Vagina (tissue), 2 donors: Measurements from ENCODE around the gene RHCG. TPM values are rescaled to one million over a fixed set of nuclear protein-coding genes. Genes with fewer than 3 reads are reported as not detected.

ENCODE experiments used
- DNase-seq, 2 donors: peaks; one replicate each; pipeline ENCODE4 v3.0.0-alpha.2; 2017; ENCODE audit errors: extremely low spot score in 2 of 2
- H3K27ac ChIP-seq: fragments of 200-600 bp; sonication (generic); one replicate; pipeline ENCODE4 v1.5.1; 2019
- H3K27me3 ChIP-seq: fragments of 200-600 bp; sonication (generic); one replicate; pipeline ENCODE4 v1.5.1; 2019
- H3K36me3 ChIP-seq, 2 donors: fragments of 200-600 bp; sonication (generic); one replicate each; pipeline ENCODE4 v1.5.1; 2017 to 2019
- H3K4me1 ChIP-seq: fragments of 200-600 bp; sonication (generic); one replicate; pipeline ENCODE4 v1.5.1; 2019
- H3K4me3 ChIP-seq, 2 donors: fragments of 200-600 bp; sonication (generic); 1 replicate in 1 of 2; 2 replicates in 1 of 2; pipeline ENCODE4 v1.5.1; 2016 to 2019
- H3K9me3 ChIP-seq: fragments of 200-600 bp; sonication (generic); one replicate; pipeline ENCODE4 v1.5.1; 2019
- POLR2A ChIP-seq, 2 donors: fragments of 450-650 bp; IDR thresholded peaks; one replicate each; pipeline ENCODE4 v1.6.1; 2017; ENCODE audit warnings: antibody characterized with exemption in 2 of 2, mild to moderate bottlenecking in 2 of 2, moderate library complexity in 2 of 2
- POLR2AphosphoS5 ChIP-seq, 2 donors: sonication (generic); formaldehyde crosslinking; IDR thresholded peaks; one replicate each; pipeline ENCODE4 v1.9.0; 2017; ENCODE audit warnings: antibody characterized with exemption in 2 of 2, mild to moderate bottlenecking in 2 of 2, low read depth in 1 of 2; ENCODE audit not compliant: insufficient read depth in 1 of 2
- intact Hi-C: fragments of 100-400 bp; cut with DNase I; formaldehyde crosslinking; loops from one replicate; pipeline ENCODE4 v1.15.1; 2023
- total RNA-seq: library from RNA; depleted of rRNA; stranded (reverse); fragments of >200 nt; gene quantifications from one replicate; pipeline ENCODE4 v1.2.3, GENCODE V29; 2016
- TF ChIP-seq, protein P1 (sequence below), 3 experiments: fragments of 450-650 bp in 2 of 3; fragments of 200-600 bp in 1 of 3; sonication (generic) in 1 of 3; IDR thresholded peaks; one replicate each; pipeline ENCODE4 v1.5.1; 2017 to 2019; ENCODE audit warnings: antibody characterized with exemption in 3 of 3, mild to moderate bottlenecking in 2 of 3, moderate library complexity in 2 of 3

Gene RHCG
- total RNA-seq, 1 donor from 2014 or later = 1,938 TPM

DNA sequence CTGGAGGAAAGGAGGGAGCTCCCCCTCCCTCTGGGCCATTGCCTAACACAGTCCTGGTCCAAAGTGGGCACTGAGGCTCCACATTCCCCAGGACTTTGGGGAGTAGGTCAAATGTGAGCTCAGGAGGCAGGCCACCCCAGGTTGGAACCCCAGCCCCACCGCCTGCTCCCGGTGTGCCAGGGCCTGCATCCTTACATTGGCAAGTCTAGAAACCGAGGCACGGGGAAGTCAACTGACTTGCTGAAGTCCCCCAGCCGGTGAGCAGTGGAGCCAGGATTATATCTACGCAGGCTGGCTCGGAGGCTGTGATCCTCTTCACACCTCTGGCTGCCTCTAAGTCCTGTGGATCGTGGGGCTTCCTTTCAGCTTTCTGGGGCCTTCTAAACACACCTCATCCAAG, 48.7 kb downstream of the RHCG start:
- Histone ChIP-seq H3K4me1 (no peaks in the 10 kb centered on the region), H3K9me3 (no peaks in the 10 kb centered on the region), H3K27me3 (no peaks in the 10 kb centered on the region), H3K4me3 (no peak overlapping the region), H3K36me3 (no peaks in the 10 kb centered on the region), H3K27ac (no peak overlapping the region)
- TF ChIP-seq, protein P1, sequence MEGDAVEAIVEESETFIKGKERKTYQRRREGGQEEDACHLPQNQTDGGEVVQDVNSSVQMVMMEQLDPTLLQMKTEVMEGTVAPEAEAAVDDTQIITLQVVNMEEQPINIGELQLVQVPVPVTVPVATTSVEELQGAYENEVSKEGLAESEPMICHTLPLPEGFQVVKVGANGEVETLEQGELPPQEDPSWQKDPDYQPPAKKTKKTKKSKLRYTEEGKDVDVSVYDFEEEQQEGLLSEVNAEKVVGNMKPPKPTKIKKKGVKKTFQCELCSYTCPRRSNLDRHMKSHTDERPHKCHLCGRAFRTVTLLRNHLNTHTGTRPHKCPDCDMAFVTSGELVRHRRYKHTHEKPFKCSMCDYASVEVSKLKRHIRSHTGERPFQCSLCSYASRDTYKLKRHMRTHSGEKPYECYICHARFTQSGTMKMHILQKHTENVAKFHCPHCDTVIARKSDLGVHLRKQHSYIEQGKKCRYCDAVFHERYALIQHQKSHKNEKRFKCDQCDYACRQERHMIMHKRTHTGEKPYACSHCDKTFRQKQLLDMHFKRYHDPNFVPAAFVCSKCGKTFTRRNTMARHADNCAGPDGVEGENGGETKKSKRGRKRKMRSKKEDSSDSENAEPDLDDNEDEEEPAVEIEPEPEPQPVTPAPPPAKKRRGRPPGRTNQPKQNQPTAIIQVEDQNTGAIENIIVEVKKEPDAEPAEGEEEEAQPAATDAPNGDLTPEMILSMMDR (IDR thresholded peaks at IDR 0.05) = no peak
- TF ChIP-seq POLR2A (IDR thresholded peaks at IDR 0.05) = no peak
- TF ChIP-seq POLR2AphosphoS5 (IDR thresholded peaks at IDR 0.05; ENCODE audit: insufficient read depth in 1 of 2, low read depth in 1 of 2) = no peak
- intact Hi-C loops = no loop called here
- DNase-seq = no peak

DNA sequence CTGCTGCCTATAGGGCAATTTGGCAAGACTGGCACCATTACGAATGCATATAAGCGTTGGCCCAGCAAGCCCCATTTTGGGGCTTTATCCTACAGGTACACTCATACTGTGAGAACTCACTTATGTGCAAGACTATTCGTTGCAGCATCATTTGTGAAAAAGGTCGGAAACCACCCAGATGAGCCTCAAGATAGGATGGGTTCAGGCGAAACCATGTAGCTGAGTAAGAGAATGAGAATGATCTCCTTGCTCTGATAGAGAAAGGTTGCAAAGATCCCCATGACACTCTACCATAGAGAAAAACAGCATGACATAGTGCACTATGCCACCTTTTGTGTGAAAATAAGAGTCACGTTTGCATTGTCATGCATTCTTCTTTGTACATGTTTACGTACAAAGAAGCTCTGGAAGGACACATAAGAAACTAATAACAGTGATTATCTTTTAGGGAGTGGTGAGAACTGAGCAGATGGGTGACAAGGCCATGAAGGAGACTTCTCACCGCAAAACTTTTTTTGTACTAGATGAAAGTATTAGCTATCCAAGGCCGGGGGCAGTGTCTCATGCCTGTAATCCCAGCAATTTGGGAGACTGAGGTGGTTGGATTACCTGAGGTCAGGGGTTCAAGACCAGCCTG, 50.0 kb downstream of the RHCG start:
- Histone ChIP-seq H3K9me3 (no peaks in the 10 kb centered on the region), H3K27me3 (no peaks in the 10 kb centered on the region), H3K36me3 (no peaks in the 10 kb centered on the region), H3K4me3 (no peak overlapping the region), H3K4me1 (no peaks in the 10 kb centered on the region), H3K27ac (no peak overlapping the region)
- TF ChIP-seq, protein P1 (IDR thresholded peaks at IDR 0.05) = no peak
- TF ChIP-seq POLR2A (IDR thresholded peaks at IDR 0.05) = no peak
- TF ChIP-seq POLR2AphosphoS5 (IDR thresholded peaks at IDR 0.05; ENCODE audit: insufficient read depth in 1 of 2, low read depth in 1 of 2) = no peak
- intact Hi-C loops = no loop called here
- no peak for DNase-seq

- DNase-seq = no peak
- Histone ChIP-seq H3K27me3 (no peaks in the 10 kb centered on the region), H3K9me3 (no peaks in the 10 kb centered on the region), H3K4me3 (no peak overlapping the region), H3K36me3 (no peaks in the 10 kb centered on the region), H3K27ac (no peak overlapping the region), H3K4me1 (no peaks in the 10 kb centered on the region)
- TF ChIP-seq, protein P1 (IDR thresholded peaks at IDR 0.05) = no peak
- TF ChIP-seq POLR2AphosphoS5 (IDR thresholded peaks at IDR 0.05; ENCODE audit: insufficient read depth in 1 of 2, low read depth in 1 of 2) (no peak), POLR2A (IDR thresholded peaks at IDR 0.05) (no peak)
- intact Hi-C loops = no loop called here
These were observed 50.9 kb downstream of the RHCG start for GRCh38 chr15:89445518-89445917.

DNA sequence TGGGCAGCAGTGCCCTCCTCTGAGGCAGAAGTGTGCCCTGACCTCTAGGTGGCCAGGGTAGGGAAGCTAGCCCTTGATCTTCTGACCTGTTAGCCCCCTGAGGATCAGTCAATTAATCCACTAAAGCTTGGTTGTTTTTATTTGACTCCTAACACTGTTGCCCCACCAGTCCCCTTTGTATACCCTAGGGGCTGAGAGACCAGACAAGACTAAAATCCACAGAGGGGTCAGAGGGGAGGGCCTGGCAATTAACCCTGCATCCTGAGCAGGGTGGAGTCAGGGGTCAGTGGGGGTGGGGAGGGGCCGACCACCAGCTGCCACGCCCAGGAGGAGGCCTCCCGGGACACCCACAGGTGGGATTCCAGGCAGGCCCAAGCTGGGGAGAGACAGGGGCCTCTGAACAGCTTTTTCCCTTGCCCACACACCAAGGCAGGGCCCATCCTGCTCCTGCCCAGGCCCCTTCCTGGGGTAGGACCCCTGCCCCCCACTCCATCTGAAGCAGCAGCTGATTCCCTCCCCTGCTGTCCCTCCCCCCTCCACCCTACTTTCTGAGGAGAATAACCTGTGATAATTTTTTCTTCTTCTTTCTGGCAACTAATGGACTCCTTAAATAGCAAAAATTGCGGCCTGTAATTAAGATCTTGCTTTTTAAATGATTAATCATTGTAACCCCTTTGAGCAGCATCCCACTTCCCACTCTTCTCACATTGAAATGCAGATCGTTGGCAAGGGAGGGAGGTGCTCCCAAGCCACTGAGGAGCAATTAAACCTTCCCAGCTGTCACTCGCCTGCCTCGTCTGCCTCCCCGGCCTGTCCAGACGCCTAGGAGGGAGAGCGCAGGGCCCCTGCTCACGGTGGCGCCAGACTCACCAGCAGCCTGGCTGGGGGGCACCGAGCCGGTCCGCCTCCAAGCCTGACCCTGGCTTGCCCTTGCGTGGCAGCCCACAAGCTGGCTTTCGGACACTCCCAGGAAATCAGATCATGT, 51.9 kb downstream of the RHCG start:
- Histone ChIP-seq H3K27ac (no peak overlapping the region), H3K9me3 (no peaks in the 10 kb centered on the region), H3K4me1 (no peaks in the 10 kb centered on the region), H3K36me3 (no peaks in the 10 kb centered on the region), H3K27me3 (no peaks in the 10 kb centered on the region), H3K4me3 (no peak overlapping the region)
- intact Hi-C loops = no loop called here
- TF ChIP-seq, protein P1 (IDR thresholded peaks at IDR 0.05) = no peak
- TF ChIP-seq POLR2A (IDR thresholded peaks at IDR 0.05) = no peak
- no peak for DNase-seq

DNA sequence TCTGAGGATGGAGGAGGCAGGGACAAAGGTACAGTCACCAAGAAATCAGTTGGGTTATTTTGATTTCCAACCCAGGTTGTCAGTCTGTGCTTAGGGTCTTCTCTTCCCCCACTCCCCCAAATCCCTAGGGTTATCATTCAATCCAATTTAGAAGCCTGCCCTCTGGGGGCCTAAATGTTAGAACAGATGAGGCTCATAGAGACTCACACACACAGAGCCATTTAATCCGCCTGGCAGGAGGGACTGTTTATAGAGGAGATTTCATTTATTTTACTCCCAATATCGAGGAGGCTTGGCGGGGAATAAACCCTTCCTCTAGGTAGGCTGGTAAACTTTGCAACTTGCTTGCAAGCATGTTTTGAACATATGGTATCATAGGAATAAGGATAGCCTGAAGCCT, 52.8 kb downstream of the RHCG start:
- Histone ChIP-seq H3K27ac (no peak overlapping the region), H3K4me1 (no peaks in the 10 kb centered on the region), H3K9me3 (no peaks in the 10 kb centered on the region), H3K27me3 (no peaks in the 10 kb centered on the region), H3K4me3 (no peak overlapping the region), H3K36me3 (no peaks in the 10 kb centered on the region)
- intact Hi-C loops = no loop called here
- TF ChIP-seq, protein P1 (IDR thresholded peaks at IDR 0.05) = no peak
- TF ChIP-seq POLR2A (IDR thresholded peaks at IDR 0.05) (no peak), POLR2AphosphoS5 (IDR thresholded peaks at IDR 0.05; ENCODE audit: insufficient read depth in 1 of 2, low read depth in 1 of 2) (no peak)
- DNase-seq = no peak
